ENCODE measurements around the gene CNOT8. TPM values are rescaled to one million over a fixed set of nuclear protein-coding genes. Genes with fewer than 3 reads are reported as not detected.

The CNOT8 gene
- total RNA-seq, 1 experiment from 2014 or later, result 45.0 TPM

DNA sequence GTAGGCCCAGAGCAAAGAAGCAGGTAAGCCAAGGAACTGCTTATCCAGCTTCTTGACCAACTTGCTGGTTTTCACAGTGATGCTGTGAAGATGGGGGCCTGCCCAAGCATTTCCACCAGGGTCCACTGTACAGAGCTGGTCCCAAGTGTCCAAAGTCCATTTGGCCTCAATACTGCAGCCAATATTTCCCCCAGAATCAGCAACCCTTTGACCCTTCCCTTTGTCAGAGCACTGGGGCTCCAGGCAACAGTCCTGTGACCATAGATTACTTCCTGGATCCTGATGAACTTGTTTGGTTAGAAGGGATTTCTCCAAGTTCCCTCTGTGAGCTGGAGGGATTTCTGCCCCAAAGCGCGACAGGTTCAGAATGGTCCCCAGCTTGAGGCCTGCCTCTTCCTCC, 34.4 kb upstream of the CNOT8 start:
- Histone ChIP-seq H3K36me3 (ENCODE audit: control insufficient read depth in 1 of 2, insufficient read depth in 2 of 2, low read length in 2 of 2) (0 out of 4 replicates have a peak, but pooled peaks cover 0 to 2% of the 10 kb centered on the region in 2 experiments), H3K9me3 (ENCODE audit: control insufficient read depth in 1 of 2, insufficient read depth in 1 of 2, low read depth in 1 of 2, low read length in 2 of 2) (no peaks in the 10 kb centered on the region), H4K20me1 (ENCODE audit: insufficient read depth) (no peaks in the 10 kb centered on the region), H2AFZ (ENCODE audit: low read depth, low read length, poor library complexity, severe bottlenecking) (no peak overlapping the region), H3K4me2 (ENCODE audit: low read length) (no peak overlapping the region), H3K27me3 (ENCODE audit: insufficient read depth, low read length) (no peaks in the 10 kb centered on the region), H3K9me2 (ENCODE audit: insufficient read depth) (no peaks in the 10 kb centered on the region), H3K9ac (ENCODE audit: low read length) (no peak overlapping the region), H3K27ac (ENCODE audit: low read depth, low read length) (no peak overlapping the region), H3K4me3 (replicated peaks in 1 of 2; ENCODE audit: low read depth in 1 of 2, low read length in 2 of 2) (no peak overlapping the region), H3K4me1 (ENCODE audit: control insufficient read depth in 1 of 2, insufficient read depth in 2 of 2, low read length in 2 of 2) (peaks cover 14 to 17% of the 10 kb centered on the region in 2 experiments), H3K79me2 (ENCODE audit: insufficient read depth, low read length) (no peaks in the 10 kb centered on the region)
- ChIA-PET CTCF (no interaction called here), POLR2A (no interaction called here), RAD21 (ENCODE audit: low non-redundant PET in 1 of 2, low total read pairs in 2 of 2, uncharacterized antibody in 2 of 2, unreplicated experiment in 2 of 2) (no interaction called here)
- intact Hi-C loops (cut with micrococcal nuclease), result no loop called here
- no peak for ATAC-seq
- BruUV-seq (replicated peaks), result no TSS peak
- DNase-seq (ENCODE audit: low read depth, low spot score), result no peak
- TF ChIP-seq, protein P1, sequence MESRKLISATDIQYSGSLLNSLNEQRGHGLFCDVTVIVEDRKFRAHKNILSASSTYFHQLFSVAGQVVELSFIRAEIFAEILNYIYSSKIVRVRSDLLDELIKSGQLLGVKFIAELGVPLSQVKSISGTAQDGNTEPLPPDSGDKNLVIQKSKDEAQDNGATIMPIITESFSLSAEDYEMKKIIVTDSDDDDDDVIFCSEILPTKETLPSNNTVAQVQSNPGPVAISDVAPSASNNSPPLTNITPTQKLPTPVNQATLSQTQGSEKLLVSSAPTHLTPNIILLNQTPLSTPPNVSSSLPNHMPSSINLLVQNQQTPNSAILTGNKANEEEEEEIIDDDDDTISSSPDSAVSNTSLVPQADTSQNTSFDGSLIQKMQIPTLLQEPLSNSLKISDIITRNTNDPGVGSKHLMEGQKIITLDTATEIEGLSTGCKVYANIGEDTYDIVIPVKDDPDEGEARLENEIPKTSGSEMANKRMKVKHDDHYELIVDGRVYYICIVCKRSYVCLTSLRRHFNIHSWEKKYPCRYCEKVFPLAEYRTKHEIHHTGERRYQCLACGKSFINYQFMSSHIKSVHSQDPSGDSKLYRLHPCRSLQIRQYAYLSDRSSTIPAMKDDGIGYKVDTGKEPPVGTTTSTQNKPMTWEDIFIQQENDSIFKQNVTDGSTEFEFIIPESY (IDR thresholded peaks at IDR 0.05; ENCODE audit: extremely low read depth, insufficient replicate concordance, low read length), result no peak
- TF ChIP-seq, protein P2, sequence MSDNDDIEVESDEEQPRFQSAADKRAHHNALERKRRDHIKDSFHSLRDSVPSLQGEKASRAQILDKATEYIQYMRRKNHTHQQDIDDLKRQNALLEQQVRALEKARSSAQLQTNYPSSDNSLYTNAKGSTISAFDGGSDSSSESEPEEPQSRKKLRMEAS (IDR thresholded peaks at IDR 0.05), result no peak
- TF ChIP-seq EZH2phosphoT487 (IDR thresholded peaks at IDR 0.05; ENCODE audit: borderline replicate concordance), result no peak
- TF ChIP-seq SP1 (IDR thresholded peaks at IDR 0.05; ENCODE audit: low read depth), result no peak
- no peak for TF ChIP-seq POLR2A (IDR thresholded peaks at IDR 0.05; ENCODE audit: borderline replicate concordance, extremely low read depth, insufficient read depth, insufficient read length)
- TF ChIP-seq EGR1 (IDR thresholded peaks at IDR 0.05; ENCODE audit: low read depth), result no peak
- no peak for TF ChIP-seq RAD21 (IDR thresholded peaks at IDR 0.05; ENCODE audit: low read depth)
- TF ChIP-seq SRF (IDR thresholded peaks at IDR 0.05; ENCODE audit: low read depth), result no peak
- no peak for TF ChIP-seq TCF7L2 (IDR thresholded peaks at IDR 0.05; ENCODE audit: borderline replicate concordance, extremely low read depth, insufficient read depth, insufficient read length)
- TF ChIP-seq, protein P3, sequence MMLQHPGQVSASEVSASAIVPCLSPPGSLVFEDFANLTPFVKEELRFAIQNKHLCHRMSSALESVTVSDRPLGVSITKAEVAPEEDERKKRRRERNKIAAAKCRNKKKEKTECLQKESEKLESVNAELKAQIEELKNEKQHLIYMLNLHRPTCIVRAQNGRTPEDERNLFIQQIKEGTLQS (IDR thresholded peaks at IDR 0.05), result no peak
